ENCODE measurements around the gene A3GALT2. TPM values are rescaled to one million over a fixed set of nuclear protein-coding genes. Genes with fewer than 3 reads are reported as not detected.

Gene A3GALT2
- total and polyA plus RNA-seq, 9 of the 15 experiments (the other 6 are each of a cell fraction or from before 2014, with no cell fraction given) = not detected

GRCh38 chr1:33349778-33350610, 29.1 kb upstream of the A3GALT2 start (continued):
- TF ChIP-seq ZBTB9 (CRISPR knock-in tag; IDR thresholded peaks at IDR 0.05) (0 out of 2 replicates have a peak, but pooled peaks have one; percentile 44), MAZ (CRISPR knock-in tag; conservative IDR thresholded peaks at IDR 0.05 in 1 of 2, IDR thresholded peaks at IDR 0.05 in 1 of 2) (peak; percentile 79 to 84; a peak in 3 of 4 replicates), TRIM24 (IDR thresholded peaks at IDR 0.05) (no peak), TEAD1 (CRISPR knock-in tag; IDR thresholded peaks at IDR 0.05) (peak in 1 of 2 experiments; percentile 22; a peak in 1 of 4 replicates), MED1 (CRISPR knock-in tag; IDR thresholded peaks at IDR 0.05; ENCODE audit: borderline replicate concordance) (no peak), ZNF239 (CRISPR knock-in tag; IDR thresholded peaks at IDR 0.05) (no peak), U2AF1 (optimal IDR thresholded peaks at IDR 0.05; ENCODE audit: low read depth, low read length) (peak; percentile 57), TSHZ1 (CRISPR knock-in tag; IDR thresholded peaks at IDR 0.05) (no peak), E2F3 (CRISPR knock-in tag; IDR thresholded peaks at IDR 0.05) (peak; percentile 90), ZFP36 (IDR thresholded peaks at IDR 0.05; ENCODE audit: low read depth, low read length, partially characterized antibody) (no peak)
- TF ChIP-seq, protein P1, sequence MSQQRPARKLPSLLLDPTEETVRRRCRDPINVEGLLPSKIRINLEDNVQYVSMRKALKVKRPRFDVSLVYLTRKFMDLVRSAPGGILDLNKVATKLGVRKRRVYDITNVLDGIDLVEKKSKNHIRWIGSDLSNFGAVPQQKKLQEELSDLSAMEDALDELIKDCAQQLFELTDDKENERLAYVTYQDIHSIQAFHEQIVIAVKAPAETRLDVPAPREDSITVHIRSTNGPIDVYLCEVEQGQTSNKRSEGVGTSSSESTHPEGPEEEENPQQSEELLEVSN (IDR thresholded peaks at IDR 0.05; ENCODE audit: borderline replicate concordance in 1 of 2, extremely low read depth in 1 of 2, insufficient read depth in 1 of 2, insufficient read length in 1 of 2, low read depth in 1 of 2, low read length in 1 of 2, poor library complexity in 1 of 2, severe bottlenecking in 1 of 2) = peak; percentile 90 to 96
- TF ChIP-seq, protein P2, sequence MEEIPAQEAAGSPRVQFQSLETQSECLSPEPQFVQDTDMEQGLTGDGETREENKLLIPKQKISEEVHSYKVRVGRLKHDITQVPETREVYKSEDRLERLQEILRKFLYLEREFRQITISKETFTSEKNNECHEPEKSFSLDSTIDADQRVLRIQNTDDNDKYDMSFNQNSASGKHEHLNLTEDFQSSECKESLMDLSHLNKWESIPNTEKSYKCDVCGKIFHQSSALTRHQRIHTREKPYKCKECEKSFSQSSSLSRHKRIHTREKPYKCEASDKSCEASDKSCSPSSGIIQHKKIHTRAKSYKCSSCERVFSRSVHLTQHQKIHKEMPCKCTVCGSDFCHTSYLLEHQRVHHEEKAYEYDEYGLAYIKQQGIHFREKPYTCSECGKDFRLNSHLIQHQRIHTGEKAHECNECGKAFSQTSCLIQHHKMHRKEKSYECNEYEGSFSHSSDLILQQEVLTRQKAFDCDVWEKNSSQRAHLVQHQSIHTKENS (CRISPR knock-in tag; IDR thresholded peaks at IDR 0.05) = no peak
- TF ChIP-seq, protein P3, sequence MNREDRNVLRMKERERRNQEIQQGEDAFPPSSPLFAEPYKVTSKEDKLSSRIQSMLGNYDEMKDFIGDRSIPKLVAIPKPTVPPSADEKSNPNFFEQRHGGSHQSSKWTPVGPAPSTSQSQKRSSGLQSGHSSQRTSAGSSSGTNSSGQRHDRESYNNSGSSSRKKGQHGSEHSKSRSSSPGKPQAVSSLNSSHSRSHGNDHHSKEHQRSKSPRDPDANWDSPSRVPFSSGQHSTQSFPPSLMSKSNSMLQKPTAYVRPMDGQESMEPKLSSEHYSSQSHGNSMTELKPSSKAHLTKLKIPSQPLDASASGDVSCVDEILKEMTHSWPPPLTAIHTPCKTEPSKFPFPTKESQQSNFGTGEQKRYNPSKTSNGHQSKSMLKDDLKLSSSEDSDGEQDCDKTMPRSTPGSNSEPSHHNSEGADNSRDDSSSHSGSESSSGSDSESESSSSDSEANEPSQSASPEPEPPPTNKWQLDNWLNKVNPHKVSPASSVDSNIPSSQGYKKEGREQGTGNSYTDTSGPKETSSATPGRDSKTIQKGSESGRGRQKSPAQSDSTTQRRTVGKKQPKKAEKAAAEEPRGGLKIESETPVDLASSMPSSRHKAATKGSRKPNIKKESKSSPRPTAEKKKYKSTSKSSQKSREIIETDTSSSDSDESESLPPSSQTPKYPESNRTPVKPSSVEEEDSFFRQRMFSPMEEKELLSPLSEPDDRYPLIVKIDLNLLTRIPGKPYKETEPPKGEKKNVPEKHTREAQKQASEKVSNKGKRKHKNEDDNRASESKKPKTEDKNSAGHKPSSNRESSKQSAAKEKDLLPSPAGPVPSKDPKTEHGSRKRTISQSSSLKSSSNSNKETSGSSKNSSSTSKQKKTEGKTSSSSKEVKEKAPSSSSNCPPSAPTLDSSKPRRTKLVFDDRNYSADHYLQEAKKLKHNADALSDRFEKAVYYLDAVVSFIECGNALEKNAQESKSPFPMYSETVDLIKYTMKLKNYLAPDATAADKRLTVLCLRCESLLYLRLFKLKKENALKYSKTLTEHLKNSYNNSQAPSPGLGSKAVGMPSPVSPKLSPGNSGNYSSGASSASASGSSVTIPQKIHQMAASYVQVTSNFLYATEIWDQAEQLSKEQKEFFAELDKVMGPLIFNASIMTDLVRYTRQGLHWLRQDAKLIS (CRISPR knock-in tag; IDR thresholded peaks at IDR 0.05) = peak; percentile 74; the same call in 1 of the 2 replicates
